CMK (cell line): ENCODE results near the gene ADGRV1.
"Not testable (repeated sequence)": the region's sequence is repeated elsewhere in the genome, so short reads cannot be mapped to it uniquely, and the experiment has no call there.

ENCODE experiments used
- DNase-seq: peaks from one replicate; pipeline ENCODE4 v3.0.0-alpha.2; 2010; ENCODE audit warnings: low read depth

The ADGRV1 gene

DNA sequence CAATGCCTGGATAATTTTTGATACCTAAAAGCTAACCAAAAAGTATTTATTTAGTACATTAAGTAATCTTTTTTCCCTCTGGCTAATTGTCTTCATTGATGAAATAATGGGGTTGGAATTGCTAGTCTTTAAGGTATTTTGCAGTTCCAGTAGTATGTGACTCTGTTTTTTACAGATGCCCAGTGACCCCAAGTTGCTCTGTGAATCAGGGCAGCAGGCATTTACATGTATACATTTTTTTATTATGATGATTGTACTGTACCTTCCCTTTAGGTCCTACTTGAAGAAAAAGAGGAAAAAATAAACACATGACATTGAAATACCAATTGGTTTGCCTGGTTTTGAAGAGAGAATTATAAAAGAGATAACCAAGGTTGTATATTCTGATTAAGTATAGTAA, 385.5 kb downstream of the ADGRV1 start:
- no peak for DNase-seq

DNA sequence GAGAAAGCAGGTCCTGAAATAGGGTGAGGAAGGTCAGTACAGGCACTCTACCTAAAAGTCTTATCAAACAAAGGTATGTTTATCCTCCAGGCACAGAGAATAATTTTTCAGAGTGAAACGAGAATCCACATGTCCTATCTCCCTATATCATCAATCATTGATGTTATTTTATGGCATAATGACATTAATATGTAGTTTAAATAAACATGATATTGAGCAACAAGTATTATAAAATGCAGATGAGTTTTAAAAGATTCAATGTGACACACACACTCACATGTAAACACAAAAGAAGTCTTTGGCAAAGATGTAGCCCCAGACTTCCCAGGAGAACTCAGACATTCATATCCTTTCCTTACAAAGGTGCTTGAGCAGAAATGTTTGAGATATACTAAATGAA, 389.1 kb downstream of the ADGRV1 start:
- no peak for DNase-seq

DNA sequence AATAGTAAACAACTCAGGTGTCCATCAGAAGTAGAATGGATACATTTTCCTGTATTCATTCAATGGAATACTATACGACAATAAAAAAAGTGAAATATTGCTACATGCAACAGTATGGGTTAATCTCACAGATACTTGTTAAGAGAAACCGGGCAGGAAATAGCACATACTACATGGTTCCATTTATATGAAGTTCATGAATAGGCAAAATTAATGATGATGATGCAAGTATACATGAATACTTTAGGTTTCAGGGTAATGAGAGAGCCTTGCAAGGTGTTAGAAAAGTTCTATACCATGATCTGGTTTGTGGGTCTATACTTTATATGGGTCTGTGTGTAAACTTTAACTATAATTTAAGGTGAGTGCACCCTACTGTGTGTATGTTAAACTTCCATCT, 390.4 kb downstream of the ADGRV1 start:
- no peak for DNase-seq

DNA sequence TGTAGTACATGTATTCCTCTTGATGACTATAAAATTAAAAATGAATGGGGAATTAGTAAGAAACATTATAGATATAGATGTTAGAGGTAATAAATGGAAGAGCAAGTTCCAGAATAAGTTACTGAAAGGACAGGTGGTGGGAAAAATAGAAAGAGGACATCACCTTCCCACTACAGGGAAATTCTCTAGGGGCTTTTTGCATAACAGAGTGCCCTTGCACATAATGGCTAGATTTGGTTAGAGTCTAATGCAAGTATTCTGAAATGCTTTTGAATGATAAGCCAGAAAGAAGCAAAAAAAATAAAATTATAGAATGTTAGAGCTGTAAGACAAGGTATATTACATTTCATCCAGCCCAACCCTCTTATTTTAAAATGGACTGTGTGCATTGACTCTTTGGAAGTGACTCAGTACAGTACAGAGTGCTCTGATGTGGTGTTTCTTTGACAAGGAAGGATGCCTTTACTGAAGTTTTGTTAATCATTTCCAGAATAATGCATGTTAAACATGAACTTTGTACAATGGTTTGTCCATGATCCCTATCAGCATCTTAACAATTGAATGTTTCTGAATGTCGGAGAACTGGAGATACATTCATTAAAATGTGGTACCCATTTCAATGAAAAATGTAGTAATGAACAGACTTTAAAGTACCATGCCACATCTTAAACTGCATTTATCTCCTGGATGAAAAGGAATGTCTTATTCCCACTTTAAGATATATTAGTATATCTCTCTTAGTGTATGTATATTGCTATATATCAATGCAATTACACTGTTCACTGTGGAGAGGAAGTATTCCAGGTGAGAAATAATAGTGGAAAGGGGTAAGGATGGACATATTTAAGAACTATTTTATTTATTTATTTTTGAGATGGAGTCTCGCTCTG, 391.1 kb downstream of the ADGRV1 start:
- DNase-seq, result no peak

DNA sequence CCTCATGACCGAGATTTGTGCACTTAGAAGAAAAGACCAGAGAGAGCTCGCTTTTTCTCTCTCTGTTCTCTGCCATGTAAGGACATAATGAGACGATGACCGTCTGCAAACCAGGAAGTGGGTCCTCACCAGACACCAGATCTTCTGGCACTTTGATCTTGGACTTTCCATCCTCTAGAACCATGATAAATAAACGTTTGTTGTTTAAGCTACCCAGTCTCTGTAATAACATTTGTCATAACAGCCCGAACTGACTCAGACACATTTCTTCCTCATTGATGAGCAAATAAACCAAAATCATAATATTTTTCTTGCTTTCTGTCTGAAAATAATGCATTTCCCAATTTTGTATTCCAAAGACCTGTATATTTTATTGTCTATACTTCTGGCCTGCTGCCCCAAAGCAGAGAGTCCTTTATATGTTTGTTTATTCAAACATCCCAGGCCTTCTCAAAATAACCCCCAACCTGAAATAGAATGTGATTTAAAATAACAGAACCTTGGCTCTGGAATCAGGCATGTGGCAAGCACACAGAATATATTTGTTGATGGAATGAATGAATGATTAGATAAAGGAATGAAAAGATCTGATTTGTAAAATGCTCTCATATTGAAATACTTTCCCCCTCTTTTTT, 396.5 kb downstream of the ADGRV1 start:
- DNase-seq, result no peak

DNA sequence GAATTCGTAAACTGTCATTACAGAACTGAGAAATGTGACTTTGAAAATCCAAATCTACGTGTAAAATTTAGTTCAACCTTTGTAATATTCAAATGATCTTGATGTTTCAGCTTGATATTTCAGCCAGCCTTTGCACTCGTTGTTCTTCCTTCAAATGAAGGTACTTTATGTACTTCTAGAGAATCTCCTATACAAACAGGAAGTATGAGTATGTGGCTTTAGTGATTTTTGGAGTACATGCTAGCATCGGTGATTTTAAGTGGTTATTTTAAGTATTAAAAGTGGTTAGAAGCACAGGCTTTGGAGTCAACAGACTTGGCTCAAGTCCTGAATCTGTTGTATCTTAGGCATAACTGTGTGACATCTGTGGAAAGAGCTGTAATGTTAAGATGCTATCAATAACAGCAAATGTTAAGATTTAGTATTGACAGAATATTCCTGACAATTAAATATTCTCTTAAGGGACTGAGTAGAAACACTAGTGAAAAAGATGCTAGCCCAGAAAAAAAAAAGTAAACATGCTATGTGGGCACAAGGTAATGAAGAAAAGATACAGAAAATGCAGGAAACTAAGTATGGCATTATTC, 398.0 kb downstream of the ADGRV1 start:
- no peak for DNase-seq

DNA sequence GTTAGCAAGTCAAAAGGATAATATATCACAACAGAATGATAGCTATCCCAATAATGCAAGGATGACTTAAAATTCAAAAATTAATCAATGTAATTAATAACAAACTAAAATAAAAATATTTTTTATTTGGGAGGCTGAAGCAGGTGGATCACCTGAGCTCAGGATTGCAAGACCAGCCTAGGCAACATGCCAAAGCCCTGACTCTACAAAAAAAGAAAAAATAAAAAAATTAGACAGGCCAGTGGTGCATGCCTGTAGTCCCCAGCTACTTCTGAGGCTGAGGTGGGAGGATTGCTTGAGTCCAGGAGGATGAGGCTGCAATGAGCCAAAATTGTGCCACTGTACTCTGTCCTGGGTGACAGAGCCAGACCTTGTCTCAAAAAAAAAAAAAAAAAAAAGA, 399.3 kb downstream of the ADGRV1 start:
- no peak for DNase-seq

DNA sequence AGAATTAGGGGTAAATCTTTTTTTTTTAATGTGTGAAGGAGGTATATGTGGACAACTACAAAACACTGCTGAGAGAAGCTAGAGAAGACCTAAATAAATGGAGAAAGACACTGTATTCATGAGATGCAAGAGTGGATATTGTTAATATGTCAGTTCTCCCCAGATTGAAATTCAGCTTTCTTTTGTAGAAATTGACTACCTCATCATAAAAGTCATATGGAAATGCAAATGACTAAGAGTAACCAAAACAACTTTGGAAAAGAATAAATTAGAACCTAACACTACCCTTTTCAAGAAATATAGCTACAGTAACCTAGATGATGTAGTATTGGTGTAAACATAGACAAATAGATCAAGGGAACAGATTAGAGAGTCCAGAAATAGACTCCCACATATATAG, 400.7 kb downstream of the ADGRV1 start:
- no peak for DNase-seq

DNA sequence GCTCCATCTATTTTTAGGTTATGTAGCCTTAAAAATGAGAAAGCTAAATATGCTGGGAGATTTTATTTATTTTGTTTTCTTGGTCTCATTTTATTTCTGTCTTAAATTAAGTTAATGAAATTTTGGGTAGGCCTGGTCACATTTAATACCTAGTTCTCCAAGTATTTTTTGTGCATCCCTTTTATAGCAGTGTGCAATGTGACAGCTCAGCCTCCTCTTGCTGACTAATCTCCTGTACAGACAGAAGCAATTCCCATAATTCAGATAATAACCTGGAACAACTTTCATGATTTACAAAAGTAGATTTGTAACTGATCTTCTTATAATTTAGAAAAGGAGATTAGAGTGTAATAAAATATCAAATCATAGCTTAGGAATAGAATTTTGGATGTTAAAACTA, 403.9 kb downstream of the ADGRV1 start:
- no peak for DNase-seq

DNA sequence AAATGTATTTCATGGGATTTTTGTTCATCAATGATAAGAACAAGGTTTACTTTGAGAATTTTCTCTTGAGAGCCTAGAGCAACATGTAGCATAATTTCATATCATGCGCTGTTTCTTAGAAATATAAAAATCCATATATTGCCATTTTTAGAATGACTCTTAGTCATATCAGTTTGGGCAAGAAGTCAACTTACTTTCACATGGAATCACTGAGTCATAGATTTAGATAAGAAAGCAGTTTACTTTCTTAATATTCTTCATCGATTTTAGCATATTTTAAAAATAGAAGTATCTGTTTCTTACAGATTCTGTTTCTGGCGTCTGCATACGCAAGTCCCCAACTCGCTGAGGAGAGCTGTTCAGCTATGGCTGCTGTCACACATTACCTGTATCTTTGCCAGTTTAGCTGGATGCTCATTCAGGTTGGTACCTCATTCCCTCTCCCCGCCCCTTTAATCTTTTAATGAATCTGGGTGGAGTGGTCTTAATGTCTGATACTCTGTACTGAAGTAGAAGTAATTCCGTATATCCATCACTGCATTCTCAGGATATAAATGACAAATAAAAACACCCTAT, 406.6 kb downstream of the ADGRV1 start:
- no peak for DNase-seq

DNA sequence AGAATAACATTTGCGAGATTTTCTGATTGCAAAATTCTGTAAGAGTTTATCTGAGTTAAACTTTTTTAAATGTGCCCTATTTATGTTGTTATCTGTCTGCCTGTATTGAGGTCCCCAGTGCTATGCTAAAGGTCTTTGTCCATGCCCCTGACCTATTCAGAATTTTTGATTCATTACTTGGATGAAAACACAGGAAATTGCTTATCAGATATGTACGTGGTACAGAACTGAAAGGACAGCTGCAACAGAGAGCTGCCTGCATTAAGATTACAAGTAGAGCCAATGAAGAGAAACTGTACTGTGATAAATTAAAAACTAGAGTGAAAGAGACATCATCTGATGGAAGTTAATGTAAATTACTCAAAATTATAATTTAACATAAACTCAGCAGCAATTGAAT, 408.8 kb downstream of the ADGRV1 start:
- DNase-seq, result no peak

DNA sequence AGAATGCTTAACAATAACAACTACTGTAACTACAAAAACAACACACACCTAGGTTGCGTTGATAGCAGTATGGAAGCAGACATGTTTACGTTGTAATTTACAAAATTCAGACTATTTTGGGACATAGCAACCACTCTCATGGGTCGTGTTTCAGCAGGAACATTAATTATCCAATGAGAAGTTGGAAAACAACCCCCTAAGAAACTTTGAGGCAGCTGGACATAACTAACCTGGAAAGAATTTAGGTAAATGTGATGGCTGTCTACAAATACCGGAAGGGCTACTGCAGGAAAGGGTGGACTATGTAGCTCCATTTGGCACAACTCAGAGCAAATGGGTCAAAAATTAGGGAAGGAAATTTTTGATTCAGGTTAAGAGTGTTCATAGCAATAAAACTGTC, 409.3 kb downstream of the ADGRV1 start:
- DNase-seq, result no peak

DNA sequence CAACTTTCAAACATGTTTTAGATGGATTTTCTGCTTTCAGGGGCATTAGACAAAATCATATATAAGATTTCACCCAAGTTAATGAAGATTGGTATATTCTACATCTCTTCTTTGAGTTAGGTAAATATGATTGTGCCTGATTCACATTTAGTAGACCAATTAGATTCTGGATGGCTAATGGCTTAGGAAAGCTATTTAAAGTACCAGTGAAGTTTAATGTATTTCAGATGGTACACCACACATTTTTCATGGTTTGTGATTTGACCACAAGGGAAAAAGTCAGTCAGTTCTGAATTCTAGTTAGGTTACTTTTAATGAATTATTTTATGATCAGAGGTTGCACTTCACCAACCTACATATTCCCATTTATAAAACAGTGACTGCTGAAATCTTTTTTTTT, 409.7 kb downstream of the ADGRV1 start:
- DNase-seq, result no peak

DNA sequence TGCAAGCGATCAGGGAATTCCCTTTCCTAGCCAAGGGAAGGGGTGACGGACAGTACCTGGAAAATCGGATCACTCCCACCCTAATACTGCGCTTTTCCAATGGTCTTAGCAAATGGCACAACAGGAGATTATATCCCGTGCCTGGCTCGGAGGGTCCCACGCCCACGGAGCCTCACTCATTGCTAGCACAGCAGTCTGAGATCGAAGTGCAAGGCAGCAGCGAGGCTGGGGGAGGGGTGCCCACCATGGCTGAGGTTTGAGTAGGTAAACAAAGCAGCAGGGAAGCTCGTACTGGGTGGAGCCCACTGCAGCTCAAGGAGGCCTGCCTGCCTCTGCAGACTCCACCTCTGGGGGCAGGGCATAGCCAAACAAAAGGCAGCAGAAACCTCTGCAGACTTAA, 411.3 kb downstream of the ADGRV1 start:
- not testable (repeated sequence) for DNase-seq

DNA sequence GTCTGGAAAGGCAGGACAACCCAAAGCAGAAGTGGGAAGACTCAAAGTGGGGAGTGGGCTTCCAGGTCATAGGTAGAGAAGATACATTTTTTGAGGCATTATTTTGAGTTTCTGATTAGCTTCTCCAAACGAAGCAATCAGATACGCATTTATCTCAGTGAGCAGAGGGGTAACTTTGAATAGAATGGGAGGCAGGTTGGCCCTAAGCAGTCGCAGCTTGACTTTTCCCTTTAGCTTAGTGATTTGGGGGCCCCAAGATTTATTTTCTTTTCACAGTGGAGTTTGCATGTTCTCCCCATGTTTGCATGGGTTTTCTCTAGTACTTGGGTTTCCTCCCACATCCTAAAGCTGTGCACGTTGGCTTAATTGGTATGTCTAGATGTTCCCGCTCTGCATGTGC, 422.6 kb downstream of the ADGRV1 start:
- no peak for DNase-seq

DNA sequence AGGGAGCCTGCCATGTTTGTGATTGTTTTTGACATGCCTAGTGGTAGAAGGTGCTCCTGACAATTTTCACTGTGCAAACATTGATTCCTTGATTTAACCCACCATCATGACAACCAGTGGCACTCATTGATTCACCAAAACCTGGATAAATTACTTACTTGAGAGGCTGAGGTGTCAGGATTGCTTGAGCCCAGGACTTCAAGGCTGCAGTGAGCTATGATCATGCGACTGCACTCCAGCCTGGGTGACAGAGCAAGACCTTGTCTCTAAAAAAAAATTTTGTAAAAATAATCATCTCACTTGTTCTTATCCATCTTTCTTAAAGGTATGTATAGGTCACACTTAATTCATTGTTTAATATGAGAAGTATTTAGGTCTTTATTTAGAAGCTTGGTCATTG, 423.2 kb downstream of the ADGRV1 start:
- DNase-seq, result no peak

DNA sequence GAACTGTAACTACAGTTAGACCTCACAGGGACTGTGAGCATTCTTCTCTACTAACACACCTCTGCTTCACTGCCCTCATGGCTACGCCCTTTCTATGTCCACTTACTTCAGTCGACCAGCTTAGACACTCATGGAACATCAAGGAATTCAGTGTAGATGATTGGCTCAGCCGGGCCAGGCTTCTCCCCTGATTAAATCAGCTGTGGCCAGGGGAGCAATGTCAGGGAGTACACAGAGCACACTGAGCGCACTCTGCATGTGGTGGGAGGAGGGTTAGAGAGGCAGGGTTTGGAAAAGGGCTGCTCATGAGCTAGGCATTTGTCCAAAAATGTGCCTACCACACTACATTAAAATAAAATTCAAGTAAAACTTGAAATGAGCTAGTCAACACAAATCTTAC, 424.0 kb downstream of the ADGRV1 start:
- no peak for DNase-seq

DNA sequence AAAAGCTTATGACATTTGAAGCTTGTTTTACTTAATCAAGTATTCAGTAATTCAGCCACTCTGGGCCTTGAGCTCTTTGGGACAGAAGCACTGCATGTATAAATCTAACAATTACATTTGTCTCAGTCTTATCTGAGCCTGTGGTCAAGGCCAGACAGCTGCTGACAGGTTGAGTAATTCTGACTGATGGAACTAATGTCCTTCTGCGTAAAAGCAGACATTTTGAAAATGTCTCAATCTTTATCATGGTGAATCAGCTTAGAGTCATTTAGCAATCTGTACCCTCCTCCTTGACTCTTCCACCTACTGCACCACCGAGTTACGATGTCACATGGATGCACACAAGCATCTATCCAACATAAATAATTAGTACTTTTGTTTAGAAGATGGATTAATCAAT, 424.6 kb downstream of the ADGRV1 start:
- no peak for DNase-seq

DNA sequence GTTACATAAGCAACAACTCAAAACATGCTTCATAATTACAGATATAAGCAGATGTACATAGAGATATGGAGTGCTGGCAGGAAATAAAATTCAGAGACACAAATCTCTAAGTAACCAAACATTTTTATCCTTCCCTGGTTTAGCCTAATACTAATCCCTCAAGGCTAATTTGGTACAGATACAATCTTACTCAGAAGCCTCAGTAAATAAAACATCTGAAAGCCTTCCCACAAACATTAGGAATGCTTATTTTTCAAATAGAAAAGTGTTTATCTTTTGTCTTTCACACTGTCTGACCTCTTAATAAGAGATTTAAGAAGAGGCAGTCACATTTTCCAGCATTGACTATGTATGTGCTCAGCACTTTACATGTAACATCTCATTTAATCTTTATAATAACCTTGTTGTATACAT, 425.1 kb downstream of the ADGRV1 start:
- DNase-seq, result no peak

DNA sequence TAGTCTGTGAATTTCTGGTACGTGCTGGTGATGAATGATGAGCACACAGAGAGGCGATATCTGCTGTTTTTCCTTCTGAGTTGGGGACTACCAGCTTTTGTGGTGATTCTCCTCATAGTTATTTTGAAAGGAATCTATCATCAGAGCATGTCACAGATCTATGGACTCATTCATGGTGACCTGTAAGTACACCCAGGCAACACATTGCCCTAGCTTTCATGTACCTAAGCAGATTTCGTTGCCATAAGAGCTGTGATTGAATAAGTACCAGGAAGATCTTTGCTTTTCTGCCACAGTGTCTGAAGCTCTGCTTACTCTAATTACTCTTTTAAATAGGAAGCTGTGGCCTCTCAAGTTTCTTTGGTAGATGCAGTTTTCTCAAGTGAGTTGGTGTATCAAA, 426.7 kb downstream of the ADGRV1 start:
- no peak for DNase-seq

DNA sequence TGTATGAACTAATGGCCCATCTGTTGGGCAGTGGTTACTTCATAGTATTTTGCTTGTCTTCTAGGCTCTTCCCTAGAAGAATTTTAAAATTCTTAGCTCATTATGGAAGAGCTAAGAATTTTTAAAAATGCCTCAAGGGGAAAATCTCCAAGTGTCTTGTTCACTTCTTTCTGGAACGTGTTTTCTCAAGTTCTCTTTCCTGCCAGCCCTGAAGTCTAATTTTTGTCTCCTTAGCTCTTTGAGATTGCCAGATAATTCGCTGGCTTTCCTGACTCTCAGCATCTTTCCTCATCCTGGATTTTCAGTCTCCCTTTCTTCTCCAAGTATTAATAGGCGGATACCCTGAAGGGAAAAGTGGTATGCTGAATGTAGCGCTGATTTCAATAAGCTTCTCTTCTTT, 429.1 kb downstream of the ADGRV1 start:
- no peak for DNase-seq

DNA sequence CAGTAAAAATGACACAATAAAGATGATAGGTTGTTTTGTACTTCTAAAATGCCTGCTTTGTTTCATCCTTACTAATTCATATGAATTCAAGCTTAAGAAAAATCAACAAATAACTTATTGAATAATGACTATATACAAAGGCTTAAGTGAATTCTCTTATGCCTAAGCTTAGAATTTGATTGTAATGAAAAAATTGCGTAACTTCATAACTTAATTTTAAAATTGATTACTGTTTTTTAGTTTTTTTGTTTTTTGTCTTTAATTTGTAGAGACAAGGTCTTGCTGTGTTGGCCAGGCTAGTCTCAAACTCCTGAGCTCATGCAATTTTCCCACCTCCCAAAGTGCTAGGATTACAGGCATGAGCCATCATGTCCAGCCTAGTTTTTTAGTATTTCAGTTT, 432.6 kb downstream of the ADGRV1 start:
- no peak for DNase-seq

DNA sequence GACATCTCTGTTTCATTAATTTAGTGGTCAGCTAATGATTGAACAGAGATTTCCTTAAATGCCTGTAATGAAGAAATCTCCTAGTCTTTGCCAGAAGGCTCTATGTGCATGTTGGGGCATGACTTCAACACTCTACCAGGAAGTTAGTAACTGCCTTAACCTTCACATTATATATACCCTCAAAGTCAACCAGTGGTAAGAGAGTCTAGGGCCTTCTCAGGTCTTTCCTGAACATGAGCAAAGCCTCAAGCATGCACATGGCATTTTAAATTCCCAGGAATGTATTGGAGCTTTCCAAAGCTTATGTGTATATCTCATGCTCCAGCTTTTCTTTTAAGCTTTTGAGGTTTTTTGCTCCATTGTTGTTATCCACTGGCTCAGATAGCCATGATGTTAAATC, 436.2 kb downstream of the ADGRV1 start:
- DNase-seq, result no peak
